Measurements from ENCODE around the gene UXS1.
"Not testable (repeated sequence)": the region's sequence is repeated elsewhere in the genome, so short reads cannot be mapped to it uniquely, and the experiment has no call there.

UXS1 gene

DNA sequence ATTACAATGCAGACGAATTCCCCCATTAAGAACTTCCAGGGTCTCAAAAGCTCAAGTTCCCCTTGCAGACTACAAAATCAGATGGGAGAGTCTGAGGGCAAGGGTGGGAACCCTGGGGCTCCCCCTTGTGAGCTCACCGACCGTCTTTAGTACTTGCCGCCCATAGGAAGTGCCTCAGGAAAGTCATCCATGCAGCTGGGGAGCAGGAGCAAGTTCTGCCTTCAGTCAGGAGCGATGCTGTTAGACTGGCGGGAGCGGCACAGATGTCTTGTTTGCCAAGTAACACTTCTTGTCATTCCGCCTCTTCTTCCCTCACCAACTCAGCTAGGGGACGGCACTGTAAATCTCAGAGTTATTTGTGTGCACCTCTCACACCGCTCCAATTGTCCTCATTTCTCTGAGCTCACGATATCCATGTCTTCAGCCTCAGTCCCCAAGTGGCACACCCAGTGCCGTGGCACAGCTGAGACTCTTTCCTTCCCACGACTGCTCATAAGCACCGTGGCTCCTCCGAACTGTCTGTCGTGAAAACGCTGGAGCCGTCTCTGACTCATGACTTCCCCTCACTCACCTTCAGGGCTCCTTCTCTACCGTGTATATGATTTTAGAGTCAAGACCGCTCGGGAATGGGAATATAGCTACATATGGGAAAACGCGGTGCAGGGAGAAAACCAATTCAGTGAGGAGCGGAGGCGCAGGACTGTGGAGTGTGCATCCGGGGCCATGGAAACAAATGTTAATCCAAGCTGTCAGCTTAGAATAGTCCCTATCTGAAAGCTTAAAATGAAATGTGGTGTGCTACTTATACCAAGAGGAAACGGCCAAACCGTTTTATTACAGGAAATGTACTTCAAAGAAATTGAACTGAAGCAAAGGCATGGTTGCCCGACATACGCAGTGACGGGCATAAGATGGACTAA, 34.0 kb downstream of the UXS1 start:
- DNase-seq, result no peak

DNA sequence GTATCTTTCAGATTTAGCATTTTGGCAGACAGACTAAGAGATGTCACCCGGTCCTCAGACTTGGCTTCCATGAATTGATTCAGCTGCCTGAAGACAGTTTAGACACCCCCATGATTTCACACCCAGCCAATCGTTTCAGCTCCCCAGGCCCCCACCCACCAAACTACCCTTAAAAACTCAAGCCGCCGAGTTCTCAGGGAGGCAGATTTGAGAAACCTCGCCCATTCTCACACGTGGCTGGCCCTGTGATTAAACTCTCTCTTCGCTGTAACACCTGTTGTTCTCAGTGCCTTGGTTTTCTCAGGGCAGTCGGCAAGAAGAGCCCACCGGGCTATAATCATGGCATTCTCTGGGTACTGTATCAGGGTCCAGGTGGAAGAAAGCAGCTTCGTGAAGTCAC, 35.2 kb downstream of the UXS1 start:
- no peak for DNase-seq

DNA sequence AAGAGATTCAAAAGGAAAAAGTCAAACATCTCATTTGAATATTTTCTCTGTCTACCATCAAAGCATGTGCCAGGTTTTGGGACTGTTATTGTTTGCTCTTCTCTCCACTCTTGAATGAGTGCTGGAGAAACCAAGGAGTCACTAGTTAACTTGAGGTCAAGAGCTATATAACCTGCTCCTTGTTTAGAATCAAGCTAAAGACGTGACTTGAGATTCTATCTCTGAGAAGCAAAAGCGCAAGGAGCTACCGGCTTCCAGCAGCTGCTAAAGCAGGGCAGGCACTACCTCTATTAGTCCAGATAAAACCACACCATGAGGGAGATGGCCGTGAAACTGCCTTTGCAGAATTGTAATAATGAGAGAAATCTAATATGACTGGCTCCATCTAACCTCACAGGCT, 36.0 kb downstream of the UXS1 start:
- no peak for DNase-seq

DNA sequence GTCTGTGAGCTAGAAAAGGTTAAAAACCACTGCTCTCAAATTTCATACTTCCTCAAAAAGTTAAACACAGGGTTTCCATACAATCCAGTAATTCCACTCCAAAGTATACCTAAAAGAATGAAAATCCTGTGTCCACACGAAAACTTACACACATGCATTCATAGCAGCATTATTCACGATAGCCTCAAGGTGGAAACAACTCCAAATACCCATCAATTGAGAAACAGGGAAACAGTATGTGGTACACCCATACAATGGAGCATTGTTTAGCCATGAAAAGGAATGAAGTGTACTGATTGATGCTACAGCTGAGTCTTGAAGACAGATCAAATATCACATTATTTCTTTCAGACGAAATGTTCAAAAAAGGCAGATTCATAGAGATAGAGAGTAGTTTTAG, 36.7 kb downstream of the UXS1 start:
- no peak for DNase-seq

DNA sequence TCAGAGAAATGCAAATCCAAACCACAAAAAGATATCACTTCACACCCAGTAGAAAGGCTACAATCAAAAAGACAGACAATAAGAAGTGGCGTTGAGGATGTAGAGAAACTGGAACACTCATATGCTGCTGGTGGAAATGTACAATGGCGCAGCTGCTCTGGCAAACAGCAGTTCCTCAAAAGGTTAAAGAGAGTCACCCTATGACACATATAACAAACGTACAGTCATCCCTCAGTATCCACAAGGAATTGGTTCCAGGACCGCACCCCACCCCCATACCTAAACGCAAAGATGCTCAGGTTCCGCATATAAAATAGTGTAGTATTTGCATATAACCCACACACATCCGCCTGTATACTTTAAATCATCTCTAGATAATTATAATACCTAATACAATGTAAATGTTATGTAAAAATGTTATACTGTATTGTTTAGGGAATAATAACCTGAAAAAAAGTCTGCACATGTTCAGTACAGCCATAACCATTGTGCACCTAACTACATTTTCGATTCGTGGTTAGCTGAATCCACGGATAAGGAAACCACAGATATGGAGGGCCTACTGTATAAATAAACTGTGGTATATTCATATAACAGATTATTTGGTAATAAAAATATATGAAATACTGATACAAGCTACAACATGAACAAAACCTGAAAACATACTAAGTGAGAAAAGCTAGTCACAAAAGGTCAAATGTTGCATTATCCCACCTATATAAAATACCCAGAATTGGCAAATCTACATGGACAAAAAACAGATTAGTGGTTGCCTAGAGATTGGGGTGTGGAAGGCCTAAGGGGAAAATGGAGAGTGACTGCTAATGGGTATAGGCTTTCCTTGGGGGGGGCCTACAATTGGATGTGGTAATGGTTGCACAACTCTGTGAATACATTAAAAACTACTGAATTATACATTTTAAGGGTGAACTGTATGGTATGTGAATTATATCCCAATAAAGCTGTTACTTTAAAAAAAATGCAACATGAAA, 37.5 kb downstream of the UXS1 start:
- no peak for DNase-seq

DNA sequence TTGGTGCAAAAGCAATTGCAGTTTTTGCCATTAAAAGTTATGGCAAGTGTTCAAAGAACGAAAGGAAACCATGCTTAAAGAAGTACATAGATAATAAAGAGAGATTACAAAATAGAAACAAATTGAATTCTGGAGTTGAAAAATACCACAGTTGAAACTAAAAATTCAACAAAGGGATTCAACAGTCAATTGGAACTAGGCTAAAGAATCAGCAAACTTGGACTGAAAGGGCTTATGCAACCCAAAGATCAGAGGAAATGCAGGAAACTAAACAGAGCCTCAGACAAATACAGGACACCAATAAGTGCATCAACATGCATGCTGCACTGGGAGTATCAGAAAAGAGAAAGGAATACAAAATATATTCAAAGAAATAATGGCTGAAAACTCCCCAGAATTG, 40.3 kb downstream of the UXS1 start:
- no peak for DNase-seq

DNA sequence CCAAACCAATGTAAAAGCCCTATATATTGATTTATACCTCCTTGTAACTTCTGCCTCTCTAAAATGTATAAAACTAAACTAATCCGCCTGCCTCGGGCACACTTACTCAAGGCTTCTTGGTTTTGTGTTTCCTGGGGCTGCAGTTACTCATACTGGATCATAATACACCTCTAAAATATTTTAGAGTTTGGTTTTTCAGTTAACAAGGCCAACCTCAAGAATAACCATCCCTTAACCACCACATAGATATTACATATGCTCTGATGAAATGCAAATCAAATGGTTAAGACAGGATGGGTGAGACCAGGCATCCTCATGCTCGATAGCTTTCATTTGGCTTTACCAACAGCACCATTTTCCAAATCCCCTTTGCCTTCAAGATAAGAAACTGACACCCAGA, 46.4 kb downstream of the UXS1 start:
- no peak for DNase-seq

DNA sequence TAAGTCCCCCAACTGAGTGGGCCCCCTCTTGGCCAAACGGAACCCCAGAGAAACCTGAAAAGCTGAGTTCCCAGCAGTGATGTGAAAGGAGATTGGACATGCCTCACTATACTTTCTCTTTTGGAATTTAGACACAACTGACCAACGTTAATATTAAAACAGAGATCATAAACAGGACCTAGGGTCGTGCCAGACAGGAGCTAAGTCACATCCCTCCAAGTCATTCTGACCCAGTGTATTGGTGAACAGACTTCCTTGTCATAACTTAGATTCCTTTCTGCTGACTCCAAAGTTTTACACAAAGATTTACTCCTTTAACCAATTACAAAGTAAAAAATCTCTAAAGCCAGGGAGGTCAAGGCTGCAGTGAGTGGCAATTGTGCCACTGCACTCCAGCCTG, 46.9 kb downstream of the UXS1 start:
- peak; percentile 10 to 40 for DNase-seq

DNA sequence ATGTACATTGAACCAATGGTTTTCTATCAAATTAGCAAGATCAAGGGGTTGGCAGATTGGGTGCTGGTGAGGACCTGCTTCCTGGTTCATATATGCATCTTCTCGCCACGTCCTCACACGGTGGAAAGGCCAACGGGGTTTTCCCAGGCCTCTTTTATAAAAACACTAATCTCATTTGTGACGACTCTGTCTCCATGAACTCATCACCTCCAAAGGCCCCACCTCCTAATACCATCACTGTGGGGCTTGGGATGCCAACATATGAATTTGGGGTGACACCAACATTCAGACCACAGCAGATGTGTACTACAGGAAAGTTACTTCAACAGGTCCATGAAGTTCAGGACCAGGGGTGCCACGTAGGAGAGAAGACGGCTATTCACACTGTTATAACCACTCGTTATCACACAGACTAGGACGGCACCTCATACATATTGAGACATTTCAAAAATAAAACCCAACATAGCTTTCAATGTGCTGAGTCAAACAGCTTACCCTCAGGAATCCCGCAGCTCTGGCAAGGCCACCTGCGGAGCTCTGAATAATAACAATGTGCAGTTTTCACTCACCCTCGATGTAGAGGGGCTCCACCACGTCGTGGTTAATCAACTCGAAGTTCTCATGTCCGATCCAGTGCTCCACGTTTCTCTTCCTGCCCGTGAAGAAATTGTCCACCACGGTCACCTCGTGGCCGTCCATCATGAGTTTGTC, 49.3 kb downstream of the UXS1 start:
- DNase-seq, result no peak

DNA sequence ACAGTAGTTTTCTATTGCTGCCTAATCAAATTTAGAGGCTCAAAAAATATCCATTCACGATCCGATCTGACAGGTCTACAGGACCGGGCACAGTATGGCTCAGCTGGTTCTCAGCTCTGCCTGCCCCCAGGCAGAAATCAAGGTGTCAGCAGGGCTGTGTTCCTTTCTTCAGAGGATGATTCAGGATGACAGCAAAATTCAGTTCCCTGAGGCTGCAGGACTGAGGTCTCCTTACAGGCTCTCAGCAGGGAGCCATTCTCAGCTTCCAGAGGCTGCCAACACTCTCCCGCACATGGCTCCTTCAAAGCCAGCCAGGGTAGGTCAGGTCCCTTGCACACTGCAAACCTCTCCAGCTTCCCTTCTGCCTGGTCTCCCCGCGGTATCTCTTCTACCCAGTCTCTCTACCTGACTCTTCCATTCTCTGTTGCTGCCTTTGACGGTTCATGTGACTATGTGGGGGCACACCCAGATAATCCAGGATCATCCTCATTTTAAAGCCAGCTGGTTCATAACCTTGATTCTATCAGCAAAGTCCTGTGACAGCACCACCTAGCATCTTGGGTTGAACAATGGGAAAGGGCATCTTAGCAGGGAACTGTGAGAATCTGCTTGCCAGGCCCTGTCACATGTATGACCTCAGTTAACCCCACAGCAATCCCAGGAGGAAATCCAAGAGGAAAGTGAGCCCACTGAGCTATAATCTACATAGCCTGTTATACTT, 50.4 kb downstream of the UXS1 start:
- no peak for DNase-seq

DNA sequence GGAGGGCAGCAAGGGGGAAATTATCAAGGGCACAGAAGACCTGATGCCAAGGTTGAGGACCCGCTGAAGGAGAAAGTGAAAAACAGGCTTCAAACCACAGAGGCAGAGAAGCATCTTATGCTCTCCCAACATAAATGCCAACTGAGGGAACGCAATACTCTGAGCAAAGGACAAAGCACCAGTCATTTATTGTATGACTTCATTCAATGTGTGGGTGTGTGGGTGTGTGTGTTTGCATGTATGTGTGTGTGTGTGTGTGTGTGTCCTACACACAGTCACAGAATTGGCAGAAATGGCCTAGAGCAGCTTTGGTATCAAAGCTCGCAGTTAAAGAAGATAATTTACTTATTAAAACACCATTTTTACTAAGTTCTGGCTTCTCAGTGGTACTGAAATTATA, 51.4 kb downstream of the UXS1 start:
- DNase-seq, result no peak

DNA sequence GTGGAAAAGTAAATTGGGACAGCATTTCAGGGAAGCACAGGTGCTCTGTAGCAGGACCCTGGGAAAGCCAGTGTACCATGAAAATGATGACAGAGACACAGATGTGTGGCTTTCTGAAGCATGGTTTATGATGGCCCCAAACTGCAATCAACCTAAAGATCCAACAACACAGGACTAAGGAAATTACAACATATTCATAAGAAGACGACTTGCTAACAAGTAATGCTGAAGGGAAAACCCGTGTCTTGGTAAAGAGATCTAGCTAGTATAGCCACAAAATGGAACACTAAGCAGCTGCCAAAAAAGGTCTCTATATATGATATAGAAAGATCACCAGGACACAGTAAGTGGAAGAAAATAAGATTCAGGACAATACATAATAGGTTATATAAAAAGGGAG, 53.2 kb downstream of the UXS1 start:
- no peak for DNase-seq

DNA sequence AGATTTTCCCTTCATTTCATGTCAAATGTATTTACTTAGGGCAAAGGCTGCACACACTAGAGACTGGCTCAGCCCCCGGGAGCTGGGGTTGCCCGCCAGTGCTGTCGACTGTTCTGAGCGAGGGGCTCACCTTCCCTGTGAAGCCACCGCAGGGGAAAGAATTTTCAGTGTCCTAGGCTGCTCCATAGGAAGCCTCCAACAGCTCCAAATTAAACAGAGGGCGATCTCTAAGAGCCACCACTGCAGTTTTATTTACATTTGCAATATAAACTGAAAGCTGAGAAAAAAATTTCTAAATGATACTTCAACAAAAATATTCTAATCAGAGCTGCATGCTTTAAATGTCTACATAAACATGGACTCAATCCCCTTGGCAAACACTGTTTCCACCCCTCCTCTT, 54.0 kb downstream of the UXS1 start:
- DNase-seq, result no peak

DNA sequence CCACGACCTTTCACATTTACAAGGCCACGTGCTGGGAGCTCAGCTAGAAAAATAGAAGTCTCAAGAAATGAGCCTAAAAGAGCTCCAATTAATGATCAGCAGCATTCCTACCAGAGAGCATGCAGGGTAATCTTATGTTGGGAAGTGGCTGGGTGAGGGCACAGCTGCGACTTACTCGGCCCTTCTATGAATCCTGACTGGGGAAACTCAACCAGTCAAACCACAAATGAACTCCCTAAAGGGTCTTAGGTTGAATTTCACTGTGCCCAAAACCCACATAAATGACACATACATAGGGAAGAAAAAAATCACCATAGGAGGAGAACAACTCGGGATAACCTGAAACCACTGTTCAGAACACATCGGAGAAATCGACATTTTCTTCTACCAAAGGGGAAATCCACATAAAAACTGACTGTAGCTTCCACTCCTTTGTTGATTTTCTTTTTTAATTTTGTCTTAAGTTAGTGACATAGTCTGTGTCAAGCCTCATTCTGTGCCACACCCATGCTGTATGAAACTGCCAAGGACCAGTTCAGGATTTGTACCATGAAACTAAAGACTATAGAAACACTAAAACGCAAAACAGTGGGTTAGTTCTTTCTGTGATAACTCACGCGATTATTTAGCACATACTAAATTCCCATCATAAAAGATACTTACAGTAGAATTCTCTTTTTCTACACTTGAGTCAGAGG, 54.7 kb downstream of the UXS1 start:
- DNase-seq, result no peak

DNA sequence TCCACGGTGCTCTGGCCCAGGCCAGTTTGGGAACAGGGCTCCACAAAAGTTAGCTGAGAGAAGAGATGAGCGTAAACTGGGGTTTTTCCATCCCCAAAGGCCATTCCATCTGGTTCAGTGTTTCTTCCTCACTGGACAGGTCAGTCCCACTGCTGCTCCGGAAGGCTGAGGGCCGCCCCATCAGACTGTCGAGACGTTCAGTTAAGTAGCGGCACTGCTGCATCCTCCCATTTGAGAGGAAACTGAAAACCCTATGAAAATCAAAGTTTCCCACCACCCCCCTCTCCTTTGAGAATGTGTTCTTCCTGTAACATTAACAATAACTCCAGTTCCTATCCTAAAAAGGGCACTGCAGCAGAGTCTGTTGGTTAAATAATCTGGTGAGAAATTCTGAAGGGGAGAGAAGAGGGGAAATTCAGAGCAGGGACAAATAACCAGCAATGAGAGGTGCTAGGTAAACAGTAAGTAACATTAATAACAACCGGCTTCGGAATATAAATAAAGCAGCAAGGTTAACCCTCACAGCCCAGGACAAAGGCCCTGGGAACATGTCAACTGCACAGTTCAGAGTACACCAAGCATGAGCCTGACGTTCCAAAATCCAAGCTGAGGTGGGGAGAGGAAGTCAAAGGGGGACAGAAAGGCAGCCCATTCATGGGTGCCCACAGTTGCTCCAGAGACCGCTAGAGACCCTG, 55.4 kb downstream of the UXS1 start:
- DNase-seq, result no peak

DNA sequence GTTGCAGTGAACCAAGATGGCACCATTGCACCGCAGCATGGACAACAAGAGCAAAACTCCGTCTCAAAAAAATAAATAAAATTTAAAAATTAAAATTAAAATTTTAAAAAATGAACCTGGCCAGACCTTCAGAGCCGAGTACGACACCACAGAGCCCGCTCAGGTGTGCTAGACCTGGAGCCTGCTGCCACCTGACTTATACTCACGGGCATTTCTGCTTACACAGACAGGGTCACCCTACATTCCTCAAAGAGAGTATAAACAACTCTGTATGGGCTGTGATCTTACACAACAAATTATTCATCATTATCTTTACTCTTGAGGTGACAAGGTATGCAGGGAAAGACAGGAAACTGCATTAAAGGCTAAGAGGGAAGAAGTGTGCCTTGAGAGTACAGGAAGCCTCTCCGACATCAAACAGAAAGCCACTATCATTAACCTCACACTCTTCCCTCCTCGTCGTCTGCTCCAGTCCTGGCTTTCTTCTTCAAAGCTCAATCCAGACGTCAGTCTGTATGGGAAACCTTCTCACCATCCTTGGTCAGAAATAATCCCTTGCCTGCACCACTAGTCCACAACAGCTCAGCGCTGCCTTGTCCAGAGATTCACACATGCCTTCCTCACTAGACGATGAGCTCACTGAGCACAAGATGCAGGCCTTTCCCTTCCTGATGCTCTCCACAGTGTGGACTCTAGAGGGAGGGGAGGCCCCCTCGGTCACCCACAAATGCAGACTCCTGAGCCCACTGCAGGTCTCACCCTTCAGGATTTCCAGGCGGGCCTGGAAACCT, 56.2 kb downstream of the UXS1 start:
- DNase-seq, result no peak

DNA sequence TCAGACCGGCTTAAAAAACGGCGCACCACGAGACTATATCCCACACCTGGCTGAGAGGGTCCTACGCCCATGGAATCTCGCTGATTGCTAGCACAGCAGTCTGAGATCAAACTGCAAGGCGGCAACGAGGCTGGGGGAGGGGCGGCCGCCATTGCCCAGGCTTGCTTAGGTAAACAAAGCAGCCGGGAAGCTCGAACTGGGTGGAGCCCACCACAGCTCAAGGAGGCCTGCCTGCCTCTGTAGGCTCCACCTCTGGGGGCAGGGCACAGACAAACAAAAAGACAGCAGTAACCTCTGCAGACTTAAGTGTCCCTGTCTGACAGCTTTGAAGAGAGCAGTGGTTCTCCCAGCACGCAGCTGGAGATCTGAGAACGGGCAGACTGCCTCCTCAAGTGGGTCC, 62.9 kb downstream of the UXS1 start:
- not testable (repeated sequence) for DNase-seq

DNA sequence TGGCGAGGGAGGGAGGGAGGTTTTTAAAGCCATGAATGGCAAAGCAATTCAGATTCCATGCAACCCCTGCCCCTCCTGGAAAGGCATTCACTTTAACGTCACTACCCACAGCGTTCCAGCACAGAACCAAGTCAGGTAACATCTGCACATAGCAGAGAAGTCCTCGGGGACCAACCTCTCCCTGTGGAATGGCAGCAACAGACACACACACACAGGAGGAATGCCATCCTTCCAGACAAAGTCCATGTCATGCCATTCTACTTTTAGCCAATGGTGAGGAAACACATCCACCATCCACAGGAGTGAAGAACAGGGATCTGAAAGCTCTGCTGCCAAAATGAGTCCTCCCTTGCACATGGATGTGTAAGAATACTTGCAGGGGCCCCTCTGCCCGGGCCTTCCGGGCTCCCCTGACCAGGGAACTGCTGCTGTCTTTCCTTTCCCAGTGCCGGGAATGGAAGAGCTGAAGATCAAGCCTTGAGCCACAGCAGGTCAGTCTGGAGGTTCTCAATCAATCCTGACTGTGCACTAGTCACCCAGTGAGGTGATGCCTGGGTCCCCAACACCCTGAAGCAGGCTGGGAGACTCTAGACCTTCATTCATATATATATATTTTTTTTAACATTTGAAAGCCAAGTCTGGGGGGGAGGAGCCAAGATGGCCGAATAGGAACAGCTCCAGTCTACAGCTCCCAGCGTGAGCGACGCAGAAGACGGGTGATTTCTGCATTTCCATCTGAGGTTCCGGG, 63.7 kb downstream of the UXS1 start:
- no peak for DNase-seq

DNA sequence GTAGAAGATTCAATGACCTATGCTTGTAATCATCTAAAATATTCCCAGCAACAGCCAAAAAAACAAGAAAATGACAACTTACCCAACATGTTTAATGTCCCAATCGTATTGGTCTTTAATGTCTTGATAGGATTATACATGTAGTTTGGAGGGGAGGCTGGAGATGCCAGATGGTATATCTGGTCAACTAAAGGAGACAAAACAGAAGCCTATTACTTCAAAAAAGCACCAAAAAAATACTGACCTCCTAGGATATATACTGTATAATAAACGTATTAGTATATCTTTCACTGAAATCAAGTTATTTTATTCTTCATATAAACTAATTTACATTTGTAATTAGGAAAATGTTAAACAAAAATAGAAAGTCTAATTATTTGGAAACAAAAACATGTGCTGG, 64.5 kb downstream of the UXS1 start:
- DNase-seq, result no peak

DNA sequence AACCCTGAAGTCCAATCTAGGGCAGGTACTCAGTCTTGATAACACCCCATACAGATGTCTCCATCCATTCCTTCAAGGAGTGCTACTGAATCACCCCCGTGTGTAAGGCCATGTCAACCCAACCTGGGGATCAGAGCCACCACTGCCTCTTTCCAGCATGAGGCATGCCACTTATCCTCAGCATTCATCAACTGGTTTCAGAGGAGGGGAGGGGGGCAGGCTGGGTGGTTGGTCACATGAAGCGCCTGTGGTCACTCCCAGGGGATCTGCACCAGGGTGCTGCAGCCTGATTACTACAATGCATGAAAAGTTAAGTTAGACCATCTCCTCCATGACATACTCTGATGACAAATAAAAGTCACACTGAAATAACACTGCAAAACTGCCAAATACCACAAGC, 65.0 kb downstream of the UXS1 start:
- no peak for DNase-seq

Data from SW 1271 (cell line).